Measurements from ENCODE around the gene B4GALT4. TPM values are rescaled to one million over a fixed set of nuclear protein-coding genes. Genes with fewer than 3 reads are reported as not detected.
A peak's percentile ranks its signal among the peaks of the same experiment; 100 is the strongest.

Gene B4GALT4
- total and polyA plus RNA-seq, 5 donors = 10.3 to 20.1 (median 13.5) TPM

DNA sequence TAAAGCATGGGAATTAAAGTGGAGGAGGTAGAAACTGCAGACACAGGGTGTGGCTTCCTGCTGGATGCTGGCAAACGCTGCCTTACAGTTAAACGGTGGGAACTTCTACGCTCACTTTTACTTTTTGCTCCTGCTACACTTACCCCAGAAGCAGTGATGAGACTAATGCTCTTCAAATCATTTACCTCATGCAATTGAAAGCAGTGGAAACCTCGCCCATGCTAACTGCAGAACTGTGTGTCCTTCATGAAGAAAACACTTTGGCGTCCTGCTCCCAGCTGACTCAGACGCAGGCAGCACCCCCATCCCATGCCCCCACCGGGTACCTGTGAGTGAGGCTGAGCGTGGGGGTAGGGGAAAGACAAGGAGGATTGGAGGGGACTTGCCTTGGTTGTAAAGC, 35.5 kb downstream of the B4GALT4 start:
- Histone ChIP-seq H3K4me1 (ENCODE audit: control insufficient read depth, insufficient read depth, low read length) (peaks cover 6% of the 10 kb centered on the region), H3K4me3 (ENCODE audit: low read length) (no peak overlapping the region), H3K9me3 (ENCODE audit: control insufficient read depth, low read length) (no peaks in the 10 kb centered on the region), H3K27ac (ENCODE audit: low read length) (no peak overlapping the region), H3K27me3 (ENCODE audit: control insufficient read depth, insufficient read depth) (no peaks in the 10 kb centered on the region)
- WGBS = 50% methylated on average over 8 of the region's 8 CpGs
- intact Hi-C loops (cut with DNase I) = no loop called here
- ATAC-seq = peak in 1 of 2 donors; percentile 70
- no peak for DNase-seq

DNA sequence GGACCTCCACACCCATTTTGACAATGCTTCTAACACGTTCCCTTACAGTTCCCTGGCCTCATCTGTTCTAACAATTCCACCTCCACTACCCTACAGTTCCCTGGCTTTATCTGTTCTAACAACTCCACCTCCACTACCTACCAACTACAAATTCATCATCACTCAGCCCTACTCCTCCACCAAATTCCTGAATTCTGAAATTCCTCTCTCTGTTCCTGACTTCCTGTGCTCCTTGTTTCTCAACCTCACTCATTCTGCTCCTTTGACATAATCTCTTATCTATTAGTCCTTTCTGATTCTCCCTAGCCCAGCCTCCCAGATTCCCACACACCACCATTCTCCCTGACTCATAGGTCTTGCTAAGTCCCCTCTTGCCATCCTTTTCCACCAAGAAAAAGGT, 44.8 kb downstream of the B4GALT4 start:
- Histone ChIP-seq H3K4me3 (ENCODE audit: low read length) (no peak overlapping the region), H3K27me3 (ENCODE audit: control insufficient read depth, insufficient read depth) (no peaks in the 10 kb centered on the region), H3K9me3 (ENCODE audit: control insufficient read depth, low read length) (no peaks in the 10 kb centered on the region), H3K4me1 (ENCODE audit: control insufficient read depth, insufficient read depth, low read length) (no peaks in the 10 kb centered on the region), H3K27ac (ENCODE audit: low read length) (no peak overlapping the region)
- intact Hi-C loops (cut with DNase I) = no loop called here
- DNase-seq = no peak
- 76% methylated on average over 1 of the region's 1 CpG for WGBS
- ATAC-seq = no peak

DNA sequence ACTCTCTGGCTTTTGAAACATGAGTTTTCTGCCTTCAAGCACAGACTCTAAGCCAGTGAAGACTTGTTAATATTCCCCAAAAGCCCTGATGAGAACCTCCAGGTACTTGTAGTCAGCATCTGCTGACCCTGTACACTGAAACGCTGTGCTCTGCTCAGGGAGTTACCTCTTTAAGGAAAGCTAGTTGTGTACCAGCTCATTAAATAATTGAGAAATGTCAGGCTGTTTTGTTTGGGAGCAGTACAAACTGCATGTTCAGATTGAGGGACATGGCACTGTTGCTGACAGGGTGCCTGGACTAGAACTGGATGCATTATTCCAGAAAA, 45.6 kb downstream of the B4GALT4 start:
- ATAC-seq (no peak), DNase-seq (no peak)
- Histone ChIP-seq H3K4me1 (ENCODE audit: control insufficient read depth, insufficient read depth, low read length) (no peaks in the 10 kb centered on the region), H3K27ac (ENCODE audit: low read length) (no peak overlapping the region), H3K9me3 (ENCODE audit: control insufficient read depth, low read length) (no peaks in the 10 kb centered on the region), H3K27me3 (ENCODE audit: control insufficient read depth, insufficient read depth) (no peaks in the 10 kb centered on the region), H3K4me3 (ENCODE audit: low read length) (no peak overlapping the region)
- intact Hi-C loops (cut with DNase I) = no loop called here
- WGBS = 78% methylated on average over 1 of the region's 1 CpG

DNA sequence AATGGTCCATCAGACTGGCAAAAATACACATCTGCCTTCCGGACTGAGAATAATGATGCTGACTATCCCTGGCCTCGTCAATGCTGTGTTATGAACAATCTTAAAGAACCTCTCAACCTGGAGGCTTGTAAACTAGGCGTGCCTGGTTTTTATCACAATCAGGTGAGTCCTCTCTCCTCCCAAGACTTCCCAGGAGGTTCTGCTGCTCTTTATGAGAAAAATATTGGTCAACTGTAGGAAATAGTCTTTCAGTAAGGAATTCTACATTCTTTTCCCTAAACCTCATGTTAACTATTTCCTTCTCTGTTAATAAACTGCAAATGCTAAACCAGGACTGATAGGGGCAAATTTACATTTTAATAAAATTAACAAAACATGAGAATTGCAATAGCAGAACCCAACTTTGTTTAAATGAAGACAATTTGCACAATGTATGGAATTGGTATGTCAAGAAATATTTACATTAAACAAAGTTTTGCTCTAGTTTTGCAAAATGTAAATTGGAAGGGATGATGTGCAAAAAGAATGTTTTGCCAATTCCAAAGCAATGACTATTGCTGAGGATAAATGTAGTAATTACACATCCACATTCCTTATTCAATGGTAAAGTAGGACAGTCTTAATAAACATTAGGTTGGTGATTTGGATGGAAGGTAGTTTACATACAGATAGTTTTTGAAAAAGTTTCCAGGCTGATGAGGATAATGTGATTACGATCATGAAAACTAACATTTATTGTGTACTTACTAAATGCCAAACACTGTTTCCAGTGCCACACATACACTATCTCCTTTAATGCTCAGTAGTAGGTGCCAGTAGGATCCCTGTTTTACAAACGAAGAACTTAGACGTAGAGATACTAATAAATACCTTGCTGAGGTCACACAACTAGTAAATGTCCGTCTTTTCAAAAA, 46.2 kb downstream of the B4GALT4 start:
- WGBS = 79% methylated on average over 7 of the region's 7 CpGs
- no peaks in the 10 kb centered on the region for H3K4me1 ChIP-seq (ENCODE audit: control insufficient read depth, insufficient read depth, low read length)
- intact Hi-C loops (cut with DNase I) = no loop called here
- no peak for DNase-seq
- no peaks in the 10 kb centered on the region for H3K27me3 ChIP-seq (ENCODE audit: control insufficient read depth, insufficient read depth)
- H3K9me3 ChIP-seq (ENCODE audit: control insufficient read depth, low read length) = no peaks in the 10 kb centered on the region
- no peak for ATAC-seq
- no peak overlapping the region for H3K27ac ChIP-seq (ENCODE audit: low read length)
- H3K4me3 ChIP-seq (ENCODE audit: low read length) = no peak overlapping the region

DNA sequence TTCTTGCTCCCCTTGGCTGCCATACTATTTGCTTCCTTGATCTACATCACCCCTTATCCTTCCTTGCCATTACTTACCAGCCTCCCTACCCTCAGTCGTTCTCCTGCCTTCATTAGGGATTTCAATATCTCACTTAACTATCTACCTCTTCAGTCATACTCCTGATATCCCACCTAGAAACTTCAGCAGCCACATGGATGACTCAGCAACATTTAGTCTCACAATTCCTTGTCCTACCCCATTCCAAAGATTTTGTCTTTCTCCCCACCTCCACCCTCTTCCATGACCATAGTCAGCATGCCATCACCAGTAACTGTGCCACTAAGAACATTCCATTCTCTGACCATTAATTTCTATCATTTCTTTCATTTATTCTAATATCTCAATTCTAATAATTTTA, 48.9 kb downstream of the B4GALT4 start:
- WGBS = 77% methylated on average over 1 of the region's 1 CpG
- Histone ChIP-seq H3K4me1 (ENCODE audit: control insufficient read depth, insufficient read depth, low read length) (no peaks in the 10 kb centered on the region), H3K9me3 (ENCODE audit: control insufficient read depth, low read length) (no peaks in the 10 kb centered on the region), H3K27ac (ENCODE audit: low read length) (no peak overlapping the region), H3K27me3 (ENCODE audit: control insufficient read depth, insufficient read depth) (no peaks in the 10 kb centered on the region), H3K4me3 (ENCODE audit: low read length) (no peak overlapping the region)
- DNase-seq (no peak), ATAC-seq (no peak)
- intact Hi-C loops (cut with DNase I) = no loop called here

DNA sequence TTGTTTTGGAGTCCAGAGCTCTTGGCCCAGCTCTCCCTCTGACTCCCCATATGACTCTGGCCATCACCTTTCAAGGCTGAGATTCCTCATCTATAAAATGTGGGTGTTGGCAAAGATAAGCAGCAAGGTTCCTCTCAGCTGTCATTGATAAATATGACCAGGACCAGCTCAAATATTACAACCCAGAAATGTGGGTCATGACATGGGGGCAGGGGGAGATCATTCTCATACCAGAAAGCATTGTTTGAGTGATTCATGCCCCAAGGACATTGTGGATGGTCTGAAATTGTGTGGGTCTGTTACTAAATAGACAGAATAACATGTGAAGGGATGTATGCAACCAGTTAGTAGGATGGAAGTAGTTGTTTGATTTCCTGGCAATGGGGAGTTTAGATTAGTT, 53.4 kb downstream of the B4GALT4 start:
- no peak for ATAC-seq
- Histone ChIP-seq H3K4me3 (ENCODE audit: low read length) (no peak overlapping the region), H3K27me3 (ENCODE audit: control insufficient read depth, insufficient read depth) (no peaks in the 10 kb centered on the region), H3K27ac (ENCODE audit: low read length) (no peak overlapping the region), H3K4me1 (ENCODE audit: control insufficient read depth, insufficient read depth, low read length) (no peaks in the 10 kb centered on the region), H3K9me3 (ENCODE audit: control insufficient read depth, low read length) (no peaks in the 10 kb centered on the region)
- DNase-seq = no peak
- intact Hi-C loops (cut with DNase I) = no loop called here

DNA sequence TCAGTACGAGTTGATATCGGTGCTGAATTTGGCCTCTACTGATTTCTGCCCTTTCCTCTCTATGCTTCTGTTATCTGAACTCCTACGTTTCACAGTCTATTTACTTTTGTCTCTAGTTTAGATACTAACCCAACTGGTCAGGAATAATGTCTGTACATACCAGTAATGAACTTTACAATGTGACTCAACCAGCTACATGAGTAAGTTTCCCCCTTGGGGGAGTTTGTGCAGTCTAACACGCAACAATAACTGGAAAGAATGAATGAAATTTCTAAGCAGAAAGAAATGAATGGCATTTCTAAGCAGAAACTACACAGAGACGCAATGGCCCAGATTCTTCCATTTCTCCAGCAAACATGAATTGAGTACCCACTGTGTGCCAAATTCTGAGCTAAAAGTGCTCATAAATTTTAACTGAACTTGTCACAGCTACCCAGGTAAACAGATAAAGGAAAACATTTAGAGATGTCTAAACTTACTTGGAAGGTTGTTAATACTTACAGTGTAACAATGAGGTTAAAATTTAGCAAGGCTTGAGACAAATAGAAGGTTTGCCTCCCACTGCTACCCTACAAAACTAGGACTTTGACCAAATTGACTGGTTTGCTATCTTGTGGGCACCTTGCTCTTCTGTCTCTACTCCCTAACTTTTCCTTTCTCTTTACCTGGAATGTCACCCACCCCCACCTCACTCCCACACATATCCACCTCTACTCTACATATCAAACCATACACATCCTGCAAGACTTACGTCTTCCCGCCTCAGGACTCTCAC, 55.7 kb downstream of the B4GALT4 start:
- DNase-seq (no peak), ATAC-seq (no peak)
- intact Hi-C loops (cut with DNase I) = no loop called here
- 66% methylated on average over 7 of the region's 7 CpGs for WGBS
- Histone ChIP-seq H3K27me3 (ENCODE audit: control insufficient read depth, insufficient read depth) (no peaks in the 10 kb centered on the region), H3K27ac (ENCODE audit: low read length) (no peak overlapping the region), H3K4me1 (ENCODE audit: control insufficient read depth, insufficient read depth, low read length) (no peaks in the 10 kb centered on the region), H3K9me3 (ENCODE audit: control insufficient read depth, low read length) (no peaks in the 10 kb centered on the region), H3K4me3 (ENCODE audit: low read length) (no peak overlapping the region)

DNA sequence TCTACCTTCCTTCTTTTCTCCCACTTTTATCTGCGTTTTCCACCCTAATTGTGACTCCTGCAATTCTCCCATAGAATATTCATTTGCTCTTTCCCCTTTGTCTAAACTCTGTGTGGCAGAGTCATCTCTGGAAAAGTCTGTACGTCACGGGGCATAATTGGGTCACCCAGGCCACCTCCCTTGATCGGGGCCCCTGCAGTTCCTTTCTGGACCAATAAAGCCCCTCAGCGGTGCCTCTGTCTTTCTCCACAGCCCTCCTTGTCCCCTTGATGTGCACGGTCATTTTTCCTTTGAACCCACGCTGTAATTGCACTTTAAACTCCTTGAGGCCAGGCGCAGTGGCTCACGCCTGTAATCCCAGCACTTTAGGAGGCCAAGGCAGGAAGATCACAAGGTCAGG, 56.6 kb downstream of the B4GALT4 start:
- no peak for ATAC-seq

DNA sequence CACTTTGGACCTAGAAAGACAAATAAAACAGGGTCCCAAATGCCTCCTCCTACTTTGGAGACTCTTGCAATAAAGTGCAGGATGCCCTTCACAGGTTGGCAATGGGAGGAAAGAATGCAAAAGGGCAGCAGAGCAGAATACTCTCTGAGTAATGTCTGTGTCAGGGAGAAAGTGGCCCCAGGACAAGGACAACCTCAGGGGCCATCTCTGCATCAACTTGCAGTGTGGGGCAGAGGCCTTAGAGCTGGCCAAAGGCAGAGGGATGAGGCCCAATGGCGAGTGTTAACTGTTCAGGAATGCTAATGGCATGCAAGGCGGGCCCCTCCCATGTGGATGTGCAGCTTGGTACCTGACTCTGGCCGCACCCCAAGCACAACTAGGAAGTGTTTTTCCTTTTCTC, 58.9 kb downstream of the B4GALT4 start:
- H3K9me3 ChIP-seq (ENCODE audit: control insufficient read depth, low read length) = no peaks in the 10 kb centered on the region
- no peaks in the 10 kb centered on the region for H3K27me3 ChIP-seq (ENCODE audit: control insufficient read depth, insufficient read depth)
- H3K4me3 ChIP-seq (ENCODE audit: low read length) = no peak overlapping the region
- 75% methylated on average over 3 of the region's 3 CpGs for WGBS
- H3K27ac ChIP-seq (ENCODE audit: low read length) = no peak overlapping the region
- ATAC-seq (peak in 1 of 2 donors; percentile 53), DNase-seq (no peak)
- no peaks in the 10 kb centered on the region for H3K4me1 ChIP-seq (ENCODE audit: control insufficient read depth, insufficient read depth, low read length)
- intact Hi-C loops (cut with DNase I) = no loop called here

More for the DNA sequence above, 56.6 kb downstream of the B4GALT4 start:
- H3K27me3 ChIP-seq (ENCODE audit: control insufficient read depth, insufficient read depth) = no peaks in the 10 kb centered on the region
- 83% methylated on average over 9 of the region's 9 CpGs for WGBS
- intact Hi-C loops (cut with DNase I) = no loop called here
- no peak for DNase-seq
- no peaks in the 10 kb centered on the region for H3K4me1 ChIP-seq (ENCODE audit: control insufficient read depth, insufficient read depth, low read length)
- H3K27ac ChIP-seq (ENCODE audit: low read length) = no peak overlapping the region
- H3K9me3 ChIP-seq (ENCODE audit: control insufficient read depth, low read length) = no peaks in the 10 kb centered on the region
- no peak overlapping the region for H3K4me3 ChIP-seq (ENCODE audit: low read length)

DNA sequence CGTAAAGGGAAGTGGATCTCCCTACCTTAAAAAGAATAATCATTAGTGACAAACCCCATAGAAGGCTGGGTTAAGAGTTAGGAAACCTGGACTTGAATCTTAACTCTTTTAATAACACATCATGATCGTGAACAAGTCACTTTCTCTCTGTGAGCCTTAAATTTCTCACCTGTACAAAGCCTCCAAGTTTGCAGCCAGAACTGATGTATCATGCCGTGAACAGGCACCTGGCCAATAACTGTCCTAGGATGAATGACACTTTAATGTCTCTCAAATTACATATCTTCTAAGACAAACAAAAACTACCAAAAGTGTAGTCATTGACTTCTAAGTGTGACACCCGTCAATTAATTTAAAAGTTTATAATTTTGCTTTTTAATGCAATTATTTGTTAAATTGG, 63.4 kb downstream of the B4GALT4 start:
- Histone ChIP-seq H3K9me3 (ENCODE audit: control insufficient read depth, low read length) (no peaks in the 10 kb centered on the region), H3K4me3 (ENCODE audit: low read length) (no peak overlapping the region), H3K27ac (ENCODE audit: low read length) (no peak overlapping the region), H3K4me1 (ENCODE audit: control insufficient read depth, insufficient read depth, low read length) (no peaks in the 10 kb centered on the region), H3K27me3 (ENCODE audit: control insufficient read depth, insufficient read depth) (no peaks in the 10 kb centered on the region)
- WGBS = 82% methylated on average over 4 of the region's 4 CpGs
- intact Hi-C loops (cut with DNase I) = no loop called here
- DNase-seq = no peak
- ATAC-seq = no peak

DNA sequence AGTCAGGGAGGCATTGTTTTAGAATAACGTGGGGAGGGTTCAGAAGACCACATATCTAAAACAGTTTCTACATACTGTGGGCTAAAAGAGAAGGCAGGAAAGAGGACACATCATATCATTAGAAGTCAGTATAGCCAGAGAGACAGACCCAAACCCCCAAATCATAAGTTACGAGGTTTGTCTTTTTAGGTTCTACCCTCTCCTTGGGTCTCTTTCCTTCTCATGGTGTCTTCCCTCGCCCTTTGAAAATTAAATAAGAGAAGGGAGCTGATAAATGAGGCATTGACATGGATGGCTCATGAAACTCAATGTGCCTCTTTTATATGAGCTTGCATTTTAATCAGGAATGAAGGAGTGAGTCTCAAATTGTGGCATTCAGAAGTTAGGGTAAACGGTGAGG, 63.9 kb downstream of the B4GALT4 start:
- intact Hi-C loops (cut with DNase I) = no loop called here
- DNase-seq = no peak
- H3K4me1 ChIP-seq (ENCODE audit: control insufficient read depth, insufficient read depth, low read length) = no peaks in the 10 kb centered on the region
- H3K9me3 ChIP-seq (ENCODE audit: control insufficient read depth, low read length) = no peaks in the 10 kb centered on the region
- H3K27me3 ChIP-seq (ENCODE audit: control insufficient read depth, insufficient read depth) = no peaks in the 10 kb centered on the region
- 73% methylated on average over 4 of the region's 4 CpGs for WGBS
- no peak for ATAC-seq
- H3K4me3 ChIP-seq (ENCODE audit: low read length) = no peak overlapping the region
- no peak overlapping the region for H3K27ac ChIP-seq (ENCODE audit: low read length)
